Measurements from ENCODE around the gene PIGM.

DNA sequence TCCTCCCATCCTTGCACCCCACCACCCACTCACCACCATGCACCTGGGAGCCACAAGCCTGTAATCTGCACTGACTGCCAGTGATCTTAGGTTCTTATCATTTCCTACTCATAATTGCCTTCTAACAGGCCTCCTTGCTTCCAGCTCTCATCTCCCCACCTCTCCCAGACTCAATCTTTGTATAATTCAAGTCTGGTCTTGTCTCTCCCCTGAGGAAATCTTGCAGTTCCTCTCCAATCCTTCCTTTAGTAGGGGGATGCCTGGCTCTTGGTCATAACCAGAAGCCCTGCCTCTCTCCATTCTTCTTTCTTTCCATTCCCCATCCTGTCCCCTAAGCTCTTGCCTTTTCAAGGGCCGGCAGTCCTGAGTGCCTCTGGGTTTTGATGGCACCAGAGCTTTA, 27.8 kb downstream of the PIGM start:
- no peak for TF ChIP-seq POLR2A (IDR thresholded peaks at IDR 0.05)
- TF ChIP-seq CTCF (IDR thresholded peaks at IDR 0.05): no peak

All from right lobe of liver (tissue), 4 donors.